OCI-LY7 (cell line): ENCODE data around the gene RAD51B. TPM values are rescaled to one million over a fixed set of nuclear protein-coding genes. Genes with fewer than 3 reads are reported as not detected.

ENCODE experiments used
- BruUV-seq: library from RNA; stranded (reverse); fragments of 400-500 nt; replicated peaks from 2 replicates; lab custom pipeline; 2021; lab: Mats Ljungman, UMichigan
- CTCF ChIA-PET: fragments of 300-600 bp; sonication (Branson Sonifier 250); formaldehyde crosslinking; loops from one replicate; lab custom pipeline; 2022; ENCODE audit warnings: antibody characterized with exemption; ENCODE audit not compliant: unreplicated experiment; lab: Charles Lee
- POLR2A ChIA-PET: fragments of 300-600 bp; sonication (Branson Sonifier 250); formaldehyde crosslinking; loops from one replicate; lab custom pipeline; 2022; ENCODE audit warnings: antibody characterized with exemption; lab: Charles Lee
- DNase-seq: peaks from one replicate; pipeline ENCODE4 v3.0.0-alpha.2; 2015; ENCODE audit warnings: low spot score
- H2AFZ ChIP-seq: fragments of 200-600 bp; sonication (generic), shearing (Covaris generic); 2 replicates; pipeline ENCODE4 v1.6.1; 2014; ENCODE audit warnings: mild to moderate bottlenecking, antibody characterized with exemption, low read length, moderate library complexity
- H3K27ac ChIP-seq: fragments of 200-600 bp; sonication (generic); 2 replicates; pipeline ENCODE4 v1.5.1; 2014; ENCODE audit warnings: mixed run types, low read depth, mild to moderate bottlenecking, moderate library complexity, low read length, inconsistent platforms; ENCODE audit not compliant: poor library complexity, severe bottlenecking
- H3K36me3 ChIP-seq: fragments of 200-600 bp; sonication (generic); 2 replicates; pipeline ENCODE4 v1.6.1; 2014; ENCODE audit warnings: mild to moderate bottlenecking, antibody characterized with exemption, low read length, moderate library complexity, mixed read lengths; ENCODE audit not compliant: insufficient read depth
- H3K4me1 ChIP-seq: fragments of 200-600 bp; sonication (generic); 2 replicates; pipeline ENCODE4 v1.5.1; 2014; ENCODE audit warnings: mild to moderate bottlenecking, low read length; ENCODE audit not compliant: insufficient read depth, poor library complexity, severe bottlenecking
- H3K4me2 ChIP-seq: fragments of 200-600 bp; sonication (generic); 2 replicates; pipeline ENCODE4 v1.6.1; 2014; ENCODE audit warnings: mild to moderate bottlenecking, low read length
- H3K4me3 ChIP-seq: fragments of 200-600 bp; sonication (generic); 2 replicates; pipeline ENCODE4 v1.5.1; 2014; ENCODE audit warnings: mild to moderate bottlenecking, low read depth, low read length; ENCODE audit not compliant: poor library complexity, severe bottlenecking
- H3K79me2 ChIP-seq: fragments of 200-600 bp; sonication (generic); 2 replicates; pipeline ENCODE4 v1.6.1; 2016; ENCODE audit warnings: low read depth, mild to moderate bottlenecking, low read length, moderate library complexity, mixed read lengths; ENCODE audit not compliant: insufficient read depth
- H3K9me2 ChIP-seq: fragments of 200-600 bp; sonication (generic); 2 replicates; pipeline ENCODE4 v1.6.1; 2016; ENCODE audit warnings: mild to moderate bottlenecking, low read length, mixed read lengths; ENCODE audit not compliant: insufficient read depth
- H3K9me3 ChIP-seq: fragments of 200-600 bp; sonication (generic); 2 replicates; pipeline ENCODE4 v1.6.1; 2014; ENCODE audit warnings: mild to moderate bottlenecking, mixed run types, low read length, mixed read lengths
- H4K20me1 ChIP-seq: fragments of 200-600 bp; sonication (generic); 2 replicates; pipeline ENCODE4 v1.6.1; 2014; ENCODE audit warnings: mild to moderate bottlenecking, antibody characterized with exemption, low read length, moderate library complexity, mixed read lengths; ENCODE audit not compliant: insufficient read depth
- EZH2phosphoT487 ChIP-seq: fragments of 200-600 bp; sonication (generic); IDR thresholded peaks from 2 replicates; pipeline ENCODE4 v1.6.1; 2018; ENCODE audit warnings: low read depth, borderline replicate concordance, mild to moderate bottlenecking, mixed run types, antibody characterized with exemption, low read length, moderate library complexity, mixed read lengths
- intact Hi-C: fragments of 100-400 bp; cut with micrococcal nuclease; formaldehyde crosslinking; loops from one replicate; pipeline ENCODE4 v1.10.0; 2022; ENCODE audit not compliant: unreplicated experiment
- total RNA-seq, 2 experiments: library from RNA; depleted of rRNA in 1 of 2; stranded (reverse); fragments of >200 nt in 1 of 2; shearing (Covaris generic) in 1 of 2; gene quantifications; 2 replicates each; pipeline ENCODE4 v1.2.3, GENCODE V29; 2014 to 2022
- TF ChIP-seq, protein P1 (sequence below): fragments of 200-600 bp; sonication (generic); conservative IDR thresholded peaks from 2 replicates; pipeline ENCODE4 v1.5.1; 2014; ENCODE audit warnings: mild to moderate bottlenecking, antibody characterized with exemption, low read length, moderate library complexity, mixed read lengths

The RAD51B gene
- total RNA-seq, 2 experiments from 2014 or later: 41.4 to 89.9 TPM

DNA sequence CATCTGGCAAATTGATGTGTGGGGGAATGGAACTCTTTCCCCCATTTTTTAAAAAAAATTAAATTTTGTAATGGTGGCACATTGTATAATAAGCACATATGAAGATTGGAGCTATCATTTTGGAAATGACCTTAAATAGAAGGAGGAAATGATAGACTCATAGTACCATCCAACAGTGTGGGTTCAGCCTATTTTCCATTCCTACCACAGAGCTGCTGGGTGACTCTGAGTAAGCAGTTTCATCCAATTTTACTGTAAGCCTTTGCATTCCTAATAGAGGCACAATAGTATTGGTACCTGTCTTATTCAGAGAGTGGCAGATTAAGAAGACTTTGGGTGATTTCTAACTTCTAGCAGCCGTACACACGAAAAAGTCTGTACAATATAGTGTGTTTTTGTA, 304.5 kb downstream of the RAD51B start:
- Histone ChIP-seq H3K4me2 (no peak overlapping the region), H3K27ac (no peak overlapping the region), H3K9me3 (no peaks in the 10 kb centered on the region), H4K20me1 (no peaks in the 10 kb centered on the region; the same call in 1 of the 2 replicates), H3K4me1 (no peaks in the 10 kb centered on the region), H2AFZ (no peak overlapping the region), H3K36me3 (no peaks in the 10 kb centered on the region), H3K4me3 (no peak overlapping the region), H3K9me2 (no peaks in the 10 kb centered on the region), H3K79me2 (no peaks in the 10 kb centered on the region)
- DNase-seq: no peak
- POLR2A ChIA-PET: interaction anchor here (0.6 to 0.7 kb wide), 2 partner anchors 33 to 212 kb away, joined by 3 to 4 read pairs; no protein-coding TSS in a partner anchor
- CTCF ChIA-PET: no interaction called here
- TF ChIP-seq EZH2phosphoT487: no peak
- TF ChIP-seq, protein P1, sequence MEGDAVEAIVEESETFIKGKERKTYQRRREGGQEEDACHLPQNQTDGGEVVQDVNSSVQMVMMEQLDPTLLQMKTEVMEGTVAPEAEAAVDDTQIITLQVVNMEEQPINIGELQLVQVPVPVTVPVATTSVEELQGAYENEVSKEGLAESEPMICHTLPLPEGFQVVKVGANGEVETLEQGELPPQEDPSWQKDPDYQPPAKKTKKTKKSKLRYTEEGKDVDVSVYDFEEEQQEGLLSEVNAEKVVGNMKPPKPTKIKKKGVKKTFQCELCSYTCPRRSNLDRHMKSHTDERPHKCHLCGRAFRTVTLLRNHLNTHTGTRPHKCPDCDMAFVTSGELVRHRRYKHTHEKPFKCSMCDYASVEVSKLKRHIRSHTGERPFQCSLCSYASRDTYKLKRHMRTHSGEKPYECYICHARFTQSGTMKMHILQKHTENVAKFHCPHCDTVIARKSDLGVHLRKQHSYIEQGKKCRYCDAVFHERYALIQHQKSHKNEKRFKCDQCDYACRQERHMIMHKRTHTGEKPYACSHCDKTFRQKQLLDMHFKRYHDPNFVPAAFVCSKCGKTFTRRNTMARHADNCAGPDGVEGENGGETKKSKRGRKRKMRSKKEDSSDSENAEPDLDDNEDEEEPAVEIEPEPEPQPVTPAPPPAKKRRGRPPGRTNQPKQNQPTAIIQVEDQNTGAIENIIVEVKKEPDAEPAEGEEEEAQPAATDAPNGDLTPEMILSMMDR: no peak
- intact Hi-C loops: no loop called here
- BruUV-seq: no TSS peak

DNA sequence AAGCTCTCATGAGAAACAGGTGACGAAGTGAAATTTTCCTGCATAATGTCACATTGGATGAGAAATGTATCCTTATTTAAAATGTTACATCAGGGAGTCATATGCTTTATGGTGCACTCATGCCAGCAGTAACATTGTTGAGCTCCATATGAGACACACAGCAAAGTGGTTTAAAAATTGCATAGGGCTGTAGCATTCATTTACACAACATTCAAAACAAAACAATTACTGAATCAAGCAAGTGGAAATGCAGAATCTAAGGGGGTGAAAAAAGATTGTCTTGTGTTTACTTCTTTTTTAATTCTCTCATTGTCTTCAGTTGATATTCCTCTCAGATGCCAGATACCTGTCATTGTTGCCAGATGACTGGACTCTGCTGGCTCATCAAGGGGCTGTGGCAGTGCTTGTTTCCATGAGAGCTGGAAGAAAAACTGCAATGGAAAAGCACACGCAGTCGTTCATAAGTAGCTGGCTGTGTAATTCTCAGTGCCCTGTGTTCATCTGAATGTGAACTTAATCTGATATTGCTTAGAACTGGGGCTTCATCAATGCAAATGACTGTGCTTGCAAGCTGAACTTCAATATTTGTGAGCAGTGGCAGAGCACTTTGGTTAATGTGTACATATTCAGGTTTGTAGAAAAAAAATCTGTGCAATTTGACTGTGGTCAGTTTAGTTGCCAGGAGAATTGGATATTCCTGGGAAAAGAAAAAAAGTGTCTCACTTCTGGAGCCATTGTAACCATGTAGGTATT, 305.6 kb downstream of the RAD51B start:
- H3K79me2 ChIP-seq: no peaks in the 10 kb centered on the region
- TF ChIP-seq, protein P1: no peak
- TF ChIP-seq EZH2phosphoT487: no peak
- intact Hi-C loops: no loop called here
- no peak for DNase-seq
- H3K4me2 ChIP-seq: no peak overlapping the region
- no peaks in the 10 kb centered on the region for H3K9me2 ChIP-seq
- BruUV-seq: no TSS peak
- POLR2A ChIA-PET: interaction anchor here (0.6 to 0.8 kb wide), 4 partner anchors 13 to 65 kb away, joined by 3 to 6 read pairs (median 4); no protein-coding TSS in a partner anchor
- no peaks in the 10 kb centered on the region for H3K36me3 ChIP-seq
- no peaks in the 10 kb centered on the region; the same call in 1 of the 2 replicates for H4K20me1 ChIP-seq
- no peaks in the 10 kb centered on the region for H3K4me1 ChIP-seq
- H3K9me3 ChIP-seq: no peaks in the 10 kb centered on the region
- no peak overlapping the region for H3K4me3 ChIP-seq
- CTCF ChIA-PET: no interaction called here
- no peak overlapping the region for H2AFZ ChIP-seq
- no peak overlapping the region for H3K27ac ChIP-seq

DNA sequence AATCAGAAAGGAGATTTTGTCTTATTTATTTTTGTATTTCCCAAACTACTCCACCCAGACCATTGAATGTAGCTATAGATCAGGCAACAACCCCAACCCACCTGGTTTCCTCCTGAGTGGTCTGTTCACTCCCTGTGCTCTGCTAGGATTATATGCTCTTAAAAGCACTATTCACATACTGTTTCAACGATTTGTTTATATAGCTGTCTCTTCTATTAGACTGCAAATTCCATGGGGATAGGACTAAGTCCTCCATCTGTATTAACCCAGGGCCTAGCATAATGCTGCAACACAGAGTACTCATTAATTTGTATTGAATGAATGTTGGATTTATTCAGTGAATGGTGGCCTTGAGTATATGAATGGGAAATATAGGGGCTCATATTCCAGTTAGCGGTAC, 307.6 kb downstream of the RAD51B start:
- POLR2A ChIA-PET: no interaction called here
- Histone ChIP-seq H3K79me2 (no peaks in the 10 kb centered on the region), H3K4me1 (no peaks in the 10 kb centered on the region), H3K36me3 (no peaks in the 10 kb centered on the region), H4K20me1 (no peaks in the 10 kb centered on the region; the same call in 1 of the 2 replicates), H3K4me2 (no peak overlapping the region), H3K4me3 (no peak overlapping the region), H2AFZ (no peak overlapping the region), H3K27ac (no peak overlapping the region), H3K9me2 (no peaks in the 10 kb centered on the region), H3K9me3 (no peaks in the 10 kb centered on the region)
- intact Hi-C loops: no loop called here
- TF ChIP-seq EZH2phosphoT487: no peak
- TF ChIP-seq, protein P1: no peak
- CTCF ChIA-PET: no interaction called here
- no peak for DNase-seq
- no TSS peak for BruUV-seq
